BLaER1 (cell line): ENCODE results near the gene TFE3.
A peak's percentile ranks its signal among the peaks of the same experiment; 100 is the strongest.

Experiments
- H3K27ac ChIP-seq: shearing (Covaris generic); formaldehyde crosslinking; 2 replicates; pipeline ENCODE4 v1.8.1; 2022
- H3K27me3 ChIP-seq: shearing (Covaris generic); formaldehyde crosslinking; 2 replicates; pipeline ENCODE4 v1.8.1; 2022
- H3K36me3 ChIP-seq: shearing (Covaris generic); formaldehyde crosslinking; 2 replicates; pipeline ENCODE4 v1.8.1; 2022
- H3K4me1 ChIP-seq: shearing (Covaris generic); formaldehyde crosslinking; 2 replicates; pipeline ENCODE4 v1.8.1; 2022
- H3K4me2 ChIP-seq: shearing (Covaris generic); formaldehyde crosslinking; 2 replicates; pipeline ENCODE4 v1.8.1; 2022
- H3K4me3 ChIP-seq: shearing (Covaris generic); formaldehyde crosslinking; 2 replicates; pipeline ENCODE4 v1.8.1; 2022
- H3K9ac ChIP-seq: shearing (Covaris generic); formaldehyde crosslinking; 2 replicates; pipeline ENCODE4 v1.8.1; 2022
- H3K9me3 ChIP-seq: shearing (Covaris generic); formaldehyde crosslinking; 2 replicates; pipeline ENCODE4 v1.8.1; 2022
- H4K20me1 ChIP-seq: shearing (Covaris generic); formaldehyde crosslinking; 2 replicates; pipeline ENCODE4 v1.8.1; 2022
- Cebpa-rat ChIP-seq: shearing (Covaris generic); IDR thresholded peaks from 2 replicates; pipeline ENCODE4 v1.8.1; 2022

The TFE3 gene

DNA sequence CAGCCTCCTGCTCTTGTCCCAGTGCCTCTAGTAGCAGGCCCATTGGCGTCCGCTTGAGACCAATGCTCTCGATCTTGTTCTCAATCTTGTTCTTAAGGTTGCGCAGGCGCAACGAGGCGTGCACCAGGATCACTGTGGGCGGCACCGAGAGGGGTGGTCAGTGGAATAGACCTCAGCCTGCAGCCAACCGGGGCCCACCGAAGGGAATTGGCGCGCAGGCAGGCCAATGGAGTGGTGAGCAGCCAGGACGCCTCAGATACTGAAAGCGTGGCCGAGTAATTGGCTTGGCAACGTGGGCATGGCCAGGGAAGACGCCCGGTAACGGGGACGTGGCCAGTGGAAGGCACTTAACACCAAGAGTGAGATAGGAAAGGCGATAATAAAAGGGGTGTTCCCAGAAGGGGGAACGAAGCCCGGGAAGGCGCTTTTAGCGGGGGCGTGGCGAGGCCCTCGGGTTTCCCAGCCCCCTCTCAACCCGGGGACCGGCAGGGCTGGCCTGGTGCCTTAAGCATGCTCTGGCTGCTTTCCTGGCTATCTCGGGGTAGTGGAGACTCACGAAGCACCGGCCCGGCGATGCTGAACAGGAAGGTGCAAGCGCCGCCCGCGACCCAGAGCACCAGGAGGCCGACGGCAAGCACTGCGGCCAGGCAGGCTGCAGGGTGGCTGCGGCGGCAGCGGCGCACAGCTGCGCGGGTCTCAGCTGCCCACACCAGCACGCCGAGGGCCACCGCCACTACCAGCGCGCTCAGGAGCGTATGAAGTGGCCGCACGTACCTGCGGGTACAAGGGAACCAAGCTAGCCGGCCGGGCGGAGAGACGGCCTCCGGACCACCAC is 28.9 kb upstream of the TFE3 start:
- Histone ChIP-seq H3K9me3 (no peaks in the 10 kb centered on the region; the same call in none of the 2 replicates), H3K27ac (no peak overlapping the region), H4K20me1 (peaks cover 16% of the 10 kb centered on the region), H3K4me1 (peaks cover 20% of the 10 kb centered on the region), H3K4me3 (peak overlapping the region; percentile 75), H3K9ac (no peak overlapping the region), H3K36me3 (peaks cover 11% of the 10 kb centered on the region; the same call in 1 of the 2 replicates), H3K27me3 (peaks cover 7% of the 10 kb centered on the region; the same call in 1 of the 2 replicates), H3K4me2 (peak overlapping the region; percentile 82)
- TF ChIP-seq Cebpa-rat, result no peak

DNA sequence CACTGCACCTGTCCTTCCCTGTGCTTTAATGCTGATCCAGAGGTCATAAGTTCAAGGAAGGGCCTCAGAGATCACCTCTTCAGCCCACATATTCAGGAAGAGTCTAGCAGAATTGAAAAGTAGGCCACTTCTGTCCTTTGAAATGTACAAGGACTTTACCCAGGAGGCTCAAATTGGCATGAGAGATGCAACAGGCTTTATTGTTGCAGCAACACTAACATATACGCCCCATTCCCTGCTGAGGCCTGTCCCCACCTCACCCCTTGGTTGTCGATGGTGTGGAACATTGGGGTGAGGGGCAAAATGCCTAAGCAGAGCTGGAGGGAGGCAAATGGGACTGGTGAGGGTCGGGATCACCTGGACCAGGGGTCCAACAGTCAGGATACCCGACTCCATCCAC is 27.8 kb upstream of the TFE3 start:
- Histone ChIP-seq H4K20me1 (peaks cover 16% of the 10 kb centered on the region), H3K4me1 (peaks cover 20% of the 10 kb centered on the region), H3K9me3 (no peaks in the 10 kb centered on the region; the same call in none of the 2 replicates), H3K36me3 (peaks cover 11% of the 10 kb centered on the region; the same call in 1 of the 2 replicates), H3K9ac (no peak overlapping the region), H3K4me2 (no peak overlapping the region), H3K27me3 (0 out of 2 replicates have a peak, but pooled peaks cover 5% of the 10 kb centered on the region), H3K4me3 (no peak overlapping the region), H3K27ac (no peak overlapping the region)
- TF ChIP-seq Cebpa-rat, result no peak

DNA sequence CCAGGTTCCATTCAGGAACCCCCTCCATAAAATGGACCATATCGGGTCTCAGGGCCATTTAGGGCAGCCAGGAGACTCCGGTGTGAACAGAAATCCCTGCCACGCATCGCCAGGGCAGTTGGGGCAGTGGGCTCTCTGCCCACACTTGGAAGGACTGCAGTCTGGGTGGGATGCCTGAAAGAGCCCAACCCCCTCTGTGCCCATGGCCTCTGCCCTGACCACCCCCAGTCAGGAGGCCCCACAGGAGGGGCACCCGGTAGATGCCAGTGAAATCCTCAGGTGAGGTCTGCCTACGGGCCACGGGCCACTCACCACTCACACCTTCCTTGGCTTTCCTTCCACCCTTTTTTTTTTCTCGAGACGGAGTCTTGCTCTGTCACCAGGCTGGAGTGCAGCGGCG is 25.9 kb upstream of the TFE3 start:
- no peak overlapping the region for H3K27ac ChIP-seq
- no peak for TF ChIP-seq Cebpa-rat
- no peak overlapping the region for H3K4me3 ChIP-seq
- H3K9ac ChIP-seq, result no peak overlapping the region
- H3K9me3 ChIP-seq, result no peaks in the 10 kb centered on the region; the same call in none of the 2 replicates
- H3K36me3 ChIP-seq, result peaks cover 25% of the 10 kb centered on the region; the same call in 1 of the 2 replicates
- H3K4me2 ChIP-seq, result no peak overlapping the region
- peaks cover 13% of the 10 kb centered on the region for H3K4me1 ChIP-seq
- H4K20me1 ChIP-seq, result peaks cover 23% of the 10 kb centered on the region
- 0 out of 2 replicates have a peak, but pooled peaks cover 14% of the 10 kb centered on the region for H3K27me3 ChIP-seq

DNA sequence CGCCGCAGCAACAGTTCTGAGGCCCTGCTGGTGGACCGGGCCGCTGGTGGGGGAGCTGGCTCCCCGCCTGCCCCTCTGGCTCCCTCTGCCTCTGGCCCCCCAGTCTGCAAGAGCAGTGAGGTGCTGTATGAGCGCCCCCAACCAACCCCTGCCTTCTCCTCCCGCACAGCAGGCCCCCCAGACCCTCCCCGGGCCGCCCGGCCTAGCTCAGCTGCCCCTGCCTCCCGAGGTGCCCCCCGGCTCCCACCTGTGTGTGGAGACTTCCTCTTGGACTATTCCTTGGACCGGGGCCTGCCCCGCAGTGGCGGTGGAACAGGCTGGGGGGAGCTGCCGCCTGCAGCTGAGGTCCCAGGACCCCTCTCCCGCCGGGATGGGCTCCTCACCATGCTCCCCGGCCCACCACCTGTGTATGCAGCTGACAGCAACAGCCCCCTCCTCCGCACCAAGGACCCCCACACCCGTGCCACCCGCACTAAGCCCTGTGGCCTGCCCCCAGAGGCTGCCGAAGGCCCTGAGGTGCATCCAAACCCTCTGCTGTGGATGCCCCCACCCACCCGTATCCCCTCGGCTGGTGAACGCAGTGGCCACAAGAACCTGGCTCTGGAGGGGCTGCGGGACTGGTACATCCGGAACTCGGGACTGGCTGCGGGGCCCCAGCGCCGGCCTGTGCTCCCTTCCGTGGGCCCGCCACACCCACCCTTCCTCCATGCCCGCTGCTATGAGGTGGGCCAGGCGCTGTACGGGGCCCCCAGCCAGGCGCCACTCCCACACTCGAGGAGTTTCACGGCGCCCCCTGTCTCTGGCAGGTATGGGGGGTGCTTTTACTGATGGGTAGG is 24.3 kb upstream of the TFE3 start:
- Histone ChIP-seq H3K4me2 (no peak overlapping the region), H3K9ac (no peak overlapping the region), H3K27ac (no peak overlapping the region), H3K36me3 (peaks cover 32% of the 10 kb centered on the region; the same call in 1 of the 2 replicates), H3K4me1 (peaks cover 5% of the 10 kb centered on the region), H3K27me3 (0 out of 2 replicates have a peak, but pooled peaks cover 14% of the 10 kb centered on the region), H4K20me1 (peaks cover 25% of the 10 kb centered on the region), H3K9me3 (no peaks in the 10 kb centered on the region; the same call in 1 of the 2 replicates), H3K4me3 (no peak overlapping the region)
- no peak for TF ChIP-seq Cebpa-rat

DNA sequence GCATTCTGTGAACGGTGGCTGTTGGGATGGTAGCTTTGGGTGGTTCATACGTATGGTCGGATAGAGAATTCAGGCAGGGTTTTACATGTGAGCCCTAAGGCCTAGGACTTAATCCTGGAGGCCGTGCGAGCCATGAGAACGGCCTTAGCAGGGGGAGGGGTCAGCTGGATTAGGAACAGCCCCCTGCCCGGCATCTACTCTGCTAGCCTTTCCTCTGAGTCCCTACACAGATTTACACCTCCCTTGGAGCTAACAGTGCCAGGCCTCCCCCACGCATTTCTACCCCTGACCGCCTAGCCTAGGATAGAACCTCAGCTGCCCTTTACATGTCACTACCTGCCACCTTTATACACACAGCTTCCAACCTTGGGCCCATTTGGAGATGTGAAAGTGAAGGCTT is 23.5 kb upstream of the TFE3 start:
- Histone ChIP-seq H3K27ac (no peak overlapping the region), H4K20me1 (peaks cover 26% of the 10 kb centered on the region), H3K4me3 (no peak overlapping the region), H3K9me3 (no peaks in the 10 kb centered on the region), H3K36me3 (peaks cover 39% of the 10 kb centered on the region; the same call in 1 of the 2 replicates), H3K9ac (no peak overlapping the region), H3K4me2 (no peak overlapping the region), H3K27me3 (0 out of 2 replicates have a peak, but pooled peaks cover 16% of the 10 kb centered on the region), H3K4me1 (no peaks in the 10 kb centered on the region)
- TF ChIP-seq Cebpa-rat, result no peak

DNA sequence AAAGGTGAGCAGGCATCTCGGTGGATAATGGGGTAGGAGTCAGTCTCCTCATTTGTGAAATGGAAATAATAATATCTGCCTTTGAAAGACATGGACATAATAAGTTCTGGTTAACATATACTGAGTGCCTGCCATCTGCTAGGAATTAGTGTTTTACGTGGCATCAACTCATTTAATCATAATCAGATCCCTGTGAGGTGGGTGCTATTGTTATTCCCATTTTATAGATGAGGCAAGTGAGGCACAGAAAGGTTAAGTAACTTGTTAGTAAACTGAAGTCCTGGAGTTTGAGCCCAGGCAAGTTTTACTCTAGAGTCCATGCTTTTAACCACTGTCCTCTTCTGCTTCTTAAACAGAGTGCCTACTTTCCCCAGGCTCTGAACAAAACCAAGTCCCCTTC is 23.1 kb upstream of the TFE3 start:
- Histone ChIP-seq H3K9me3 (no peaks in the 10 kb centered on the region), H3K4me3 (no peak overlapping the region), H3K36me3 (peaks cover 38% of the 10 kb centered on the region; the same call in 1 of the 2 replicates), H3K4me2 (no peak overlapping the region), H3K4me1 (no peaks in the 10 kb centered on the region), H3K27me3 (0 out of 2 replicates have a peak, but pooled peaks cover 20% of the 10 kb centered on the region), H4K20me1 (peaks cover 30% of the 10 kb centered on the region), H3K9ac (no peak overlapping the region), H3K27ac (no peak overlapping the region)
- no peak for TF ChIP-seq Cebpa-rat

DNA sequence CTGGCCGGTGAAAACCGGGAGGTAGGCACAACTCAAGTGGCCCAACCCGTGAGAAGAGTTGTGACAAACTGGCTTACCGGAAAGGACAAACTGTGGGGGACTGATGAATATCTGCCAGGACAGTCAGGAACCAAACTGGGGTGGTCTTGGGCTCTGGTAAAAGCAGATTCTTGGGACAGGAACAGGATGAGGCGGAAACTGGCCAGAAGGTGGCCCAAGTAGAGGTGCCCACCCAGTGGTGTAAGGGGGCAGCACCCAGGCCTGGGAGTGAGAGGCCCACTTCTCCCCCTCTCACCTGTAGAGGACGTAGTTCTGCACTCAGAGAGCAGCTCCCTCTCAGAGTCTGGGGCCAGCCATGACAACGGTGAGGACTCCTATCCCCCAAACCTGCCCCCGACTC is 21.6 kb upstream of the TFE3 start:
- H3K4me1 ChIP-seq, result no peaks in the 10 kb centered on the region
- no peak for TF ChIP-seq Cebpa-rat

DNA sequence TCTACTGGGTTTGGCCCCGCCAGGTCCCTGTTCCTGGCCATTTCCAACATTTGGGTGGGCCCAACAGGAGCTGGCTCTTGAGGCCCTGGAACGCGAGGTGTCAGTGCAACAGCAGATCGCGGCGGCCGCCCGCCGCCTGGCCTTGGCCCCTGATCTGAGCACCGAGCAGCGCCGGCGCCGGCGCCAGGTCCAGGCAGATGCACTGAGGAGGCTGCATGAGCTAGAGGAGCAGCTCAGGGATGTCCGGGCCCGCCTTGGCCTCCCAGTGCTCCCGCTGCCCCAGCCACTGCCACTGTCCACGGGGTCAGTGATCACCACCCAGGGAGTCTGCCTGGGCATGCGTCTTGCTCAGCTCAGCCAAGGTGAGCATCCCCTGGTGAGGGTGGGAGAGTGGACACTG is 21.1 kb upstream of the TFE3 start:
- H3K9me3 ChIP-seq, result no peaks in the 10 kb centered on the region
- peaks cover 32% of the 10 kb centered on the region for H4K20me1 ChIP-seq
- H3K36me3 ChIP-seq, result peaks cover 35% of the 10 kb centered on the region; the same call in 1 of the 2 replicates
- no peak overlapping the region for H3K27ac ChIP-seq
- H3K4me3 ChIP-seq, result no peak overlapping the region
- H3K4me1 ChIP-seq, result no peaks in the 10 kb centered on the region
- 0 out of 2 replicates have a peak, but pooled peaks cover 30% of the 10 kb centered on the region for H3K27me3 ChIP-seq
- no peak overlapping the region for H3K4me2 ChIP-seq
- no peak for TF ChIP-seq Cebpa-rat
- H3K9ac ChIP-seq, result no peak overlapping the region

More for the DNA sequence above, 21.6 kb upstream of the TFE3 start:
- H3K27me3 ChIP-seq, result 0 out of 2 replicates have a peak, but pooled peaks cover 30% of the 10 kb centered on the region
- H3K4me2 ChIP-seq, result no peak overlapping the region
- H3K4me3 ChIP-seq, result no peak overlapping the region
- H3K9ac ChIP-seq, result no peak overlapping the region
- H3K36me3 ChIP-seq, result peaks cover 38% of the 10 kb centered on the region; the same call in 1 of the 2 replicates
- H3K9me3 ChIP-seq, result no peaks in the 10 kb centered on the region
- peaks cover 34% of the 10 kb centered on the region for H4K20me1 ChIP-seq
- no peak overlapping the region for H3K27ac ChIP-seq

DNA sequence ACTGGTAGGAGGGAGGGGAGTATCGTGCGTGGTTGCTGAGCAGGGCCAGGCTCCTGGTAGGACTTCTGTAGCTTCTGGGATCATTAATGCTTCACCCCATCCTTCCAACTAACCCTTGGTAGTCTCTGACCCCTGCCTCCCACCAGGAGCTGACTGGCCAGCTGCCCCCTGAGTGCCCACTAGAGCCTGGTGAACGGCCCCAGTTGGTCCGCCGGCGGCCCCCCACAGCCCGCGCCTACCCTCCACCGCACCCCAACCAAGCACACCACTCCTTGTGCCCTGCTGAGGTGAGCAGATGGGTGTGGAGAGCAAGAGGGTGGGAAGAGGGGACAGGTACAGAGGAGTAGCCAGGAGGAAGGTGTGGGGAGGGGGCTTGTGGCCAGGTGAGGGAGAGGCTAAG is 20.6 kb upstream of the TFE3 start:
- TF ChIP-seq Cebpa-rat, result no peak
- H3K4me2 ChIP-seq, result no peak overlapping the region
- peaks cover 30% of the 10 kb centered on the region; the same call in 1 of the 2 replicates for H3K36me3 ChIP-seq
- H3K9ac ChIP-seq, result no peak overlapping the region
- H3K4me3 ChIP-seq, result no peak overlapping the region
- 0 out of 2 replicates have a peak, but pooled peaks cover 31% of the 10 kb centered on the region for H3K27me3 ChIP-seq
- H3K4me1 ChIP-seq, result no peaks in the 10 kb centered on the region
- H4K20me1 ChIP-seq, result peaks cover 26% of the 10 kb centered on the region
- no peaks in the 10 kb centered on the region for H3K9me3 ChIP-seq
- no peak overlapping the region for H3K27ac ChIP-seq
